Stimulated activated CD4-positive, alpha-beta T cell treated with anti-CD3 and anti-CD28 coated beads, Interleukin-15, amount 100 ng/mL, for 1 hour (primary cell): Measurements from ENCODE around the gene CTSG.
"Not testable (repeated sequence)": the region's sequence is repeated elsewhere in the genome, so short reads cannot be mapped to it uniquely, and the experiment has no call there.

Experiments used
- DNase-seq, 2 donors: peaks; one replicate each; pipeline ENCODE4 v3.0.0-alpha.2; 2020; ENCODE audit warnings: low read depth in 1 of 2, low spot score in 1 of 2

CTSG gene

GRCh38 chr14:24549064-24549463, 27.0 kb downstream of the CTSG start:
- DNase-seq: not testable (repeated sequence)

- no peak for DNase-seq
Observed at GRCh38 chr14:24542346-24542936, 33.6 kb downstream of the CTSG start.

- DNase-seq: no peak
Observed at GRCh38 chr14:24535737-24536136, 40.3 kb downstream of the CTSG start.

- no peak for DNase-seq
Observed at GRCh38 chr14:24534286-24534685, 41.8 kb downstream of the CTSG start.

- DNase-seq: not testable (repeated sequence)
Observed at GRCh38 chr14:24525877-24526620, 50.0 kb downstream of the CTSG start.
